ENCODE data around the gene AFF3. TPM values are rescaled to one million over a fixed set of nuclear protein-coding genes. Genes with fewer than 3 reads are reported as not detected.

Gene AFF3
- total RNA-seq, 2 donors from 2014 or later = 10.8 to 16.2 TPM

GRCh38 chr2:100009743-100010142, 132.6 kb downstream of the AFF3 start:
- DNase-seq (ENCODE audit: low spot score) = no peak
- Histone ChIP-seq H3K36me3 (peaks cover 3% of the 10 kb centered on the region), H3K27me3 (no peaks in the 10 kb centered on the region), H3K4me1 (peaks cover 0 to 18% of the 10 kb centered on the region in 2 donors), H3K4me3 (no peak overlapping the region), H3K9me3 (no peaks in the 10 kb centered on the region), H3K27ac (no peak overlapping the region)
- TF ChIP-seq CTCF (IDR thresholded peaks at IDR 0.05) = no peak

DNA sequence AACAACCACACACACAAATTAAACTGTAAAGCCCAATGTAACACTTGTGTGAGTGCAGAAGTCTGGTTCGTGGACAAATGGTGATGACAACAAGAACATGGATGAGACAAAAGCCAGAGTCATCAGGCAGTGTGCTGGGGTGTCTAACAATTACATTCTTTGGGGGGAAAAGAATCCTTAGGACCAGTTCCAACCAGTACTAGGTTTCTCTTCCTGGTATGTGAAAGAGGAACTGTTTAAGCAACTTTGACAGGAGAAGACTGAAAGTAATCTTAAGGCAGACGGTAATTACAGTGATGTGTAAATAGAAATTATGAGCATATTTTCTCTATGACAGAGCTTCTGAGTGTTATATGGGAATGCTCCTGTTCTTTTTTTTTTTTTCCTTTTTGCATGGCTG, 133.4 kb downstream of the AFF3 start:
- no peaks in the 10 kb centered on the region for H3K27me3 ChIP-seq
- no peak for DNase-seq (ENCODE audit: low spot score)
- peaks cover 0 to 12% of the 10 kb centered on the region in 2 donors for H3K4me1 ChIP-seq
- H3K4me3 ChIP-seq = no peak overlapping the region
- peaks cover 3% of the 10 kb centered on the region for H3K36me3 ChIP-seq
- no peaks in the 10 kb centered on the region for H3K9me3 ChIP-seq
- no peak overlapping the region for H3K27ac ChIP-seq
- TF ChIP-seq CTCF (IDR thresholded peaks at IDR 0.05) = no peak

GRCh38 chr2:100006516-100006915, 135.9 kb downstream of the AFF3 start:
- TF ChIP-seq CTCF (IDR thresholded peaks at IDR 0.05) = no peak
- no peaks in the 10 kb centered on the region for H3K9me3 ChIP-seq
- H3K27ac ChIP-seq = no peak overlapping the region
- H3K4me1 ChIP-seq = peaks cover 0 to 5% of the 10 kb centered on the region in 2 donors
- H3K36me3 ChIP-seq = peaks cover 3% of the 10 kb centered on the region
- DNase-seq (ENCODE audit: low spot score) = no peak
- no peaks in the 10 kb centered on the region for H3K27me3 ChIP-seq
- no peak overlapping the region for H3K4me3 ChIP-seq

GRCh38 chr2:100004959-100005387, 137.4 kb downstream of the AFF3 start:
- Histone ChIP-seq H3K4me1 (no peaks in the 10 kb centered on the region), H3K4me3 (no peak overlapping the region), H3K9me3 (no peaks in the 10 kb centered on the region), H3K27me3 (no peaks in the 10 kb centered on the region), H3K27ac (no peak overlapping the region), H3K36me3 (peaks cover 3% of the 10 kb centered on the region)
- no peak for TF ChIP-seq CTCF (IDR thresholded peaks at IDR 0.05)
- no peak for DNase-seq (ENCODE audit: low spot score)

DNA sequence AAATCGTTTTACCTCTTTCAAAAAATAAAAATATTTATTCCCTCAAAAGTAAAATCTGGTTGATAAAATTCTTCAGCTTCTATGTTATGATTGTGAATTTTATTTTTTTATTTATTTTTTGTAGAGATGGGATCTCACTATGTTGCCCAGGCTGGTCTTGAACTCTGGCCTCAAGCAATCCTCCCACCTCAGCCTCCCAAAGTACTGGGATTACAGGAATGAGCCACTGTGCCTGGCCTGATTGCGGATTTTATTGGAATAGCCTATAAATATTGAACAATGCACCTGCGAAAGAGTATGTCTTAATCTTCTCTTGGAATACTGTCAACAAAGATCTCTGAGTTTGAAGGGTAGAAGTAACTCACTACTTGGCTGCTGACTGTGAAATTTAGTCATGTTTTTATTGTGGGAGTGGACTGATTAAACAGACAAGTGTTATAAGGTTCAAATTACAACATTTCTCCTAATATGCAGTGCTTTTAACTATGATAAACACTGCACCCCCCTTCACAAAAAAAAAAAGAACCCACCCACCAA, 138.0 kb downstream of the AFF3 start:
- no peak for DNase-seq (ENCODE audit: low spot score)
- no peaks in the 10 kb centered on the region for H3K27me3 ChIP-seq
- H3K27ac ChIP-seq = no peak overlapping the region
- no peaks in the 10 kb centered on the region for H3K4me1 ChIP-seq
- H3K9me3 ChIP-seq = no peaks in the 10 kb centered on the region
- H3K36me3 ChIP-seq = peaks cover 3% of the 10 kb centered on the region
- no peak overlapping the region for H3K4me3 ChIP-seq
- TF ChIP-seq CTCF (IDR thresholded peaks at IDR 0.05) = no peak

GRCh38 chr2:100002059-100002458, 140.3 kb downstream of the AFF3 start:
- no peaks in the 10 kb centered on the region for H3K27me3 ChIP-seq
- H3K9me3 ChIP-seq = no peaks in the 10 kb centered on the region
- no peak for DNase-seq (ENCODE audit: low spot score)
- no peak for TF ChIP-seq CTCF (IDR thresholded peaks at IDR 0.05)
- no peaks in the 10 kb centered on the region for H3K4me1 ChIP-seq
- no peaks in the 10 kb centered on the region for H3K36me3 ChIP-seq
- no peak overlapping the region for H3K4me3 ChIP-seq
- H3K27ac ChIP-seq = no peak overlapping the region
